NCI-H1048 (cell line): ENCODE data around the gene STH.
"Not testable (repeated sequence)": the region's sequence is repeated elsewhere in the genome, so short reads cannot be mapped to it uniquely, and the experiment has no call there.

Experiments used
- DNase-seq: peaks from one replicate; lab custom pipeline; 2025; lab: John Stamatoyannopoulos, UW

Gene STH

GRCh38 chr17:46007461-46007965, 8.5 kb downstream of the STH start:
- no peak for DNase-seq

GRCh38 chr17:46008591-46008990, 9.5 kb downstream of the STH start:
- no peak for DNase-seq

GRCh38 chr17:46009681-46010596, 10.9 kb downstream of the STH start:
- no peak for DNase-seq

GRCh38 chr17:46010597-46011186, 11.6 kb downstream of the STH start:
- no peak for DNase-seq

- no peak for DNase-seq
Measured at GRCh38 chr17:46011711-46012505, 12.9 kb downstream of the STH start.

- no peak for DNase-seq
Measured at GRCh38 chr17:46012506-46013079, 13.5 kb downstream of the STH start.

- DNase-seq, result no peak
Measured at GRCh38 chr17:46013127-46013501, 14.1 kb downstream of the STH start.

GRCh38 chr17:46013502-46014165, 14.6 kb downstream of the STH start:
- DNase-seq, result no peak

GRCh38 chr17:46019408-46019925, 20.4 kb downstream of the STH start:
- not testable (repeated sequence) for DNase-seq

- no peak for DNase-seq
Measured at GRCh38 chr17:46020023-46020761, 21.1 kb downstream of the STH start.

GRCh38 chr17:46020998-46021397, 21.9 kb downstream of the STH start:
- DNase-seq, result no peak

GRCh38 chr17:46023366-46023765, 24.3 kb downstream of the STH start:
- not testable (repeated sequence) for DNase-seq

GRCh38 chr17:46023783-46024388, 24.8 kb downstream of the STH start:
- DNase-seq, result no peak

- DNase-seq, result no peak
Measured at GRCh38 chr17:46024590-46024989, 25.5 kb downstream of the STH start.

GRCh38 chr17:46025060-46025459, 26.0 kb downstream of the STH start:
- no peak for DNase-seq

- no peak for DNase-seq
Measured at GRCh38 chr17:46025510-46026165, 26.6 kb downstream of the STH start.

- no peak for DNase-seq
Measured at GRCh38 chr17:46026166-46027047, 27.4 kb downstream of the STH start.
